K562 (cell line): ENCODE results near the gene OARD1. TPM values are rescaled to one million over a fixed set of nuclear protein-coding genes. Genes with fewer than 3 reads are reported as not detected.

Source experiments
- ATAC-seq: fragments of 200-7000 bp; cut with Tn5 transposase; 3 replicates; pipeline ENCODE4 v1.9.1; 2020; ENCODE audit warnings: moderate library complexity
- BruUV-seq: library from RNA; stranded (reverse); fragments of 400-500 nt; replicated peaks from 2 replicates; lab custom pipeline; 2021; lab: Mats Ljungman, UMichigan
- CTCF ChIA-PET: fragments of 300-600 bp; formaldehyde crosslinking; extraction: SDS; loops from one replicate; lab custom pipeline; 2021; ENCODE audit warnings: low intra/inter-chr PET ratio; lab: Yijun Ruan, JAX
- POLR2A ChIA-PET: fragments of 300-600, 350-650 bp; sonication (Branson Sonifier 250); formaldehyde crosslinking; extraction: SDS; loops from one replicate; lab custom pipeline; 2021; ENCODE audit warnings: antibody characterized with exemption, inconsistent platforms; lab: Yijun Ruan, JAX
- DNase-seq, 4 experiments: peaks; one replicate each; pipeline versions ENCODE4 v3.0.0 to v3.0.0-alpha.2; 2011 to 2018; ENCODE audit warnings: low spot score in 3 of 4, mixed read lengths in 3 of 4; ENCODE audit errors: extremely low read depth in 1 of 4
- FAIRE-seq: peaks from 2 replicates; lab custom pipeline; 2011; peaks lifted over from hg19 to GRCh38; lab: Jason Lieb, UNC
- H2AFZ ChIP-seq: 2 replicates; pipeline ENCODE4 v1.6.0; 2011; ENCODE audit warnings: low read depth, low read length, control low read depth, inconsistent platforms
- H3K27ac ChIP-seq: fragments of 200-600 bp; 3 replicates; pipeline ENCODE4 v1.8.0; 2011; ENCODE audit warnings: low read depth, mild to moderate bottlenecking, control low read depth, inconsistent platforms, low read length, moderate library complexity, mixed read lengths; ENCODE audit errors: extremely low read depth
- H3K27me3 ChIP-seq, 2 experiments: fragments of 300-600 bp in 1 of 2; 2 replicates in 1 of 2; 3 replicates in 1 of 2; pipeline versions ENCODE4 v1.6.0 to v1.8.0; 2011; ENCODE audit warnings: inconsistent platforms in 2 of 2, low read length in 2 of 2, mild to moderate bottlenecking in 1 of 2, mixed read lengths in 1 of 2, moderate library complexity in 1 of 2; ENCODE audit not compliant: control insufficient read depth in 2 of 2, insufficient read depth in 2 of 2
- H3K36me3 ChIP-seq: fragments of 300-600 bp; 3 replicates; pipeline ENCODE4 v1.8.0; 2011; ENCODE audit warnings: mild to moderate bottlenecking, low read length, inconsistent platforms; ENCODE audit not compliant: control insufficient read depth, insufficient read depth
- H3K4me1 ChIP-seq, 2 experiments: fragments of 200-600 bp in 1 of 2; replicated peaks in 1 of 2; 2 replicates in 1 of 2; 3 replicates in 1 of 2; pipeline versions ENCODE4 v1.5.1 to v1.8.0; 2011; ENCODE audit warnings: inconsistent platforms in 2 of 2, low read length in 2 of 2, mild to moderate bottlenecking in 1 of 2, mixed read lengths in 1 of 2, moderate library complexity in 1 of 2; ENCODE audit not compliant: control insufficient read depth in 2 of 2, insufficient read depth in 2 of 2
- H3K4me2 ChIP-seq: 2 replicates; pipeline ENCODE4 v1.6.1; 2011; ENCODE audit warnings: low read length, control low read depth, inconsistent platforms, mixed read lengths; ENCODE audit not compliant: insufficient read depth
- H3K4me3 ChIP-seq: fragments of 200-600 bp; sonication (generic), shearing (Covaris generic); 2 replicates; pipeline ENCODE4 v1.5.1; 2016; ENCODE audit warnings: control low read depth, inconsistent platforms
- H3K79me2 ChIP-seq: fragments of 200-600 bp; 3 replicates; pipeline ENCODE4 v1.8.0; 2011; ENCODE audit warnings: low read length, inconsistent platforms; ENCODE audit not compliant: control insufficient read depth, insufficient read depth
- H3K9ac ChIP-seq, 2 experiments: 2 replicates each; pipeline versions ENCODE4 v1.6.0 to v1.6.1; 2011; ENCODE audit warnings: low read depth in 2 of 2, low read length in 2 of 2, control low read depth in 1 of 2, inconsistent platforms in 1 of 2, mild to moderate bottlenecking in 1 of 2, mixed read lengths in 1 of 2; ENCODE audit not compliant: insufficient read depth in 1 of 2
- H3K9me1 ChIP-seq: one replicate; pipeline ENCODE4 v1.6.0; 2011; ENCODE audit warnings: inconsistent platforms, mild to moderate bottlenecking, low read length, moderate library complexity; ENCODE audit not compliant: control insufficient read depth, insufficient read depth
- H3K9me3 ChIP-seq: replicated peaks from 2 replicates; pipeline ENCODE4 v1.5.1; 2011; ENCODE audit warnings: low read depth, low read length, inconsistent platforms; ENCODE audit not compliant: control insufficient read depth, insufficient read depth
- H4K20me1 ChIP-seq: replicated peaks from 2 replicates; pipeline ENCODE4 v1.6.1; 2011; ENCODE audit warnings: low read length, inconsistent platforms, mixed read lengths; ENCODE audit not compliant: control insufficient read depth, insufficient read depth
- BCOR ChIP-seq: fragments of 450-650 bp; IDR thresholded peaks from 2 replicates; pipeline ENCODE4 v1.6.1; 2016
- NCOA4 ChIP-seq: fragments of 450-650 bp; IDR thresholded peaks from 2 replicates; pipeline ENCODE4 v1.6.1; 2018; ENCODE audit warnings: mild to moderate bottlenecking; ENCODE audit not compliant: partially characterized antibody
- NFYB ChIP-seq: IDR thresholded peaks from 2 replicates; pipeline ENCODE4 v1.6.1; 2011; ENCODE audit warnings: mild to moderate bottlenecking, moderate library complexity; ENCODE audit not compliant: insufficient read length; ENCODE audit errors: extremely low read depth
- PHTF2 ChIP-seq: fragments of 250-450 bp; sonication (Bioruptor Pico); IDR thresholded peaks from 2 replicates; pipeline ENCODE4 v1.5.0; 2021; ENCODE audit warnings: mild to moderate bottlenecking
- POU5F1 ChIP-seq: fragments of 150-350 bp; IDR thresholded peaks from 2 replicates; pipeline ENCODE4 v1.6.1; 2014; ENCODE audit warnings: borderline replicate concordance, low read length, low read depth, mild to moderate bottlenecking; ENCODE audit not compliant: partially characterized antibody
- RBM14 ChIP-seq: fragments of 200-400 bp; formaldehyde crosslinking; IDR thresholded peaks from 2 replicates; pipeline ENCODE4 v1.6.1; 2018; ENCODE audit warnings: low read depth, mild to moderate bottlenecking, low read length, moderate library complexity, borderline replicate concordance; ENCODE audit not compliant: insufficient read depth
- RBM25 ChIP-seq: fragments of 200-400 bp; formaldehyde crosslinking; IDR thresholded peaks from 2 replicates; pipeline ENCODE4 v1.6.1; 2018; ENCODE audit warnings: low read length, low read depth, moderate library complexity; ENCODE audit not compliant: severe bottlenecking
- RREB1 ChIP-seq: fragments of 250-450 bp; sonication (Bioruptor Pico); IDR thresholded peaks from 2 replicates; pipeline ENCODE4 v1.4.0; 2020
- SRSF7 ChIP-seq: fragments of 200-400 bp; formaldehyde crosslinking; optimal IDR thresholded peaks from 2 replicates; pipeline ENCODE3; 2017; ENCODE audit warnings: mild to moderate bottlenecking, low read depth, low read length
- ZNF217 ChIP-seq: sonication (generic); formaldehyde crosslinking; IDR thresholded peaks from 2 replicates; pipeline ENCODE4 v1.8.0; 2022; ENCODE audit warnings: mild to moderate bottlenecking, missing genetic modification reagents
- ZNF224 ChIP-seq: sonication (generic); formaldehyde crosslinking; IDR thresholded peaks from 2 replicates; pipeline ENCODE4 v1.8.0; 2022; ENCODE audit warnings: mild to moderate bottlenecking, missing genetic modification reagents
- WGBS: fragments of 100-300 bp; shearing (Covaris generic); methylation state at CpG from one replicate; pipeline ENCODE4 v1.1.6; 2016; ENCODE audit warnings: low coverage, mixed read lengths; ENCODE audit not compliant: insufficient coverage; ENCODE audit errors: missing lambda C conversion rate; 5-methylcytosine and 5-hydroxymethylcytosine counted together
- in situ Hi-C: fragments of 300-500 bp; cut with MboI; formaldehyde crosslinking; loops from 4 replicates; pipeline ENCODE4 v1.15.0; 2018; ENCODE audit warnings: inconsistent platforms, mixed read lengths
- intact Hi-C: fragments of 100-400 bp; cut with micrococcal nuclease; formaldehyde crosslinking; loops from 2 replicates; pipeline ENCODE4 v1.14.2; 2022
- polyA plus RNA-seq, 8 experiments: library from polyadenylated mRNA; depleted of rRNA in 4 of 8; stranded (reverse) in 5 of 8; unstranded in 3 of 8; fragments of >200 nt; fragmentation: Nextera tagmentation in 2 of 8; fragmentation: Illumina TruSeq in 1 of 8; extraction: Ambion mirVana in 2 of 8; extraction: Trizol in 1 of 8; gene quantifications; 2 replicates each; pipeline versions ENCODE4 v1.2.1 to v1.2.3, GENCODE V29; 2011 to 2014; ENCODE audit warnings: inconsistent platforms in 1 of 8, missing spikeins in 1 of 8
- total RNA-seq, 7 experiments: library from RNA; depleted of rRNA in 6 of 7; stranded (reverse); fragments of >200 nt in 6 of 7; fragmentation: Illumina TruSeq in 2 of 7; extraction: Trizol in 2 of 7; gene quantifications; 2 replicates each; pipeline versions ENCODE4 v1.2.1 to v1.2.3, GENCODE V29; 2011 to 2021; ENCODE audit warnings: low replicate concordance in 1 of 7
- TF ChIP-seq, protein P1 (sequence below), 2 experiments: fragments of 450-650 bp in 1 of 2; IDR thresholded peaks; 2 replicates each; pipeline ENCODE4 v1.6.1; 2011 to 2017; ENCODE audit warnings: low read depth in 2 of 2, antibody characterized with exemption in 1 of 2, borderline replicate concordance in 1 of 2, low read length in 1 of 2, mild to moderate bottlenecking in 1 of 2, mixed read lengths in 1 of 2; ENCODE audit not compliant: control insufficient read depth in 1 of 2

OARD1 gene
- total and polyA plus RNA-seq, 9 of the 15 experiments (the other 6 are each of a cell fraction or from before 2014, with no cell fraction given): 43.4 to 88.3 (median 61.1) TPM

DNA sequence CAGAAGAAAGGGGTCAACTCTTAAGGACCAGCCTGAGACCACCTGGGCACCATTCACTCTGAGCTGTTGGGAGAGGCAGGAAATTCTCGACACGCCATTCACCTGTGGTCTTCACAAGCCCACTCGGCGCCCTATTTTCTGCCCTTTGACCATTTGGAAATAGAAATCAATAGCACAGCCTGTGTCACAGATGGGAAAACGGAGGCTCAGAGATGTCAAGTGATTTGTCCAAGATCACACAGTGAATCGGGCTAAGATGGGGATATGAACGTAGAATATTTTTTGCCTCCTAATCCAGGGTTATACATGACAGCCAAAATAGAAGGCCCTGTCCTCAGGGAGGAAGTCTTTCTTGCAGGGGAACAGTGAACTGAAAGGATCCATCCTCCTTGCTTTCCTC is 22.2 kb downstream of the OARD1 start:
- Histone ChIP-seq H3K9ac (no peak overlapping the region), H3K27me3 (no peaks in the 10 kb centered on the region), H3K4me3 (no peak overlapping the region), H3K4me2 (no peak overlapping the region), H3K4me1 (peaks cover 4 to 12% of the 10 kb centered on the region in 2 experiments), H3K9me3 (no peaks in the 10 kb centered on the region), H3K36me3 (no peaks in the 10 kb centered on the region), H4K20me1 (peaks cover 4% of the 10 kb centered on the region; the same call in 1 of the 2 replicates), H3K9me1 (no peaks in the 10 kb centered on the region), H3K27ac (no peak overlapping the region), H2AFZ (no peak overlapping the region), H3K79me2 (no peaks in the 10 kb centered on the region)
- FAIRE-seq (no peak), ATAC-seq (no peak), DNase-seq (no peak)
- 65% methylated on average over 7 of the region's 7 CpGs for WGBS
- intact Hi-C loops: no loop called here
- in situ Hi-C loops: loop anchor here (25.0 kb wide), 1 partner anchor 1688 kb away; no protein-coding TSS in a partner anchor
- ChIA-PET CTCF (interaction anchor here (0.6 kb wide), 1 partner anchor 56 kb away, joined by 3 read pairs; no protein-coding TSS in a partner anchor), POLR2A (interaction anchor here (0.6 to 1.7 kb wide), 3 partner anchors 13 to 1715 kb away, joined by 3 to 4 read pairs (median 3); no protein-coding TSS in a partner anchor)
- BruUV-seq: no TSS peak
- no peak for TF ChIP-seq POU5F1
- TF ChIP-seq ZNF224: no peak
- TF ChIP-seq NFYB: no peak
- no peak for TF ChIP-seq RREB1 (CRISPR knock-in tag)
- no peak for TF ChIP-seq PHTF2
- TF ChIP-seq RBM14: no peak
- 0 out of 2 replicates have a peak, but pooled peaks have one; percentile 17 for TF ChIP-seq BCOR
- no peak for TF ChIP-seq NCOA4
- no peak for TF ChIP-seq ZNF217 (CRISPR knock-in tag)
- TF ChIP-seq, protein P1, sequence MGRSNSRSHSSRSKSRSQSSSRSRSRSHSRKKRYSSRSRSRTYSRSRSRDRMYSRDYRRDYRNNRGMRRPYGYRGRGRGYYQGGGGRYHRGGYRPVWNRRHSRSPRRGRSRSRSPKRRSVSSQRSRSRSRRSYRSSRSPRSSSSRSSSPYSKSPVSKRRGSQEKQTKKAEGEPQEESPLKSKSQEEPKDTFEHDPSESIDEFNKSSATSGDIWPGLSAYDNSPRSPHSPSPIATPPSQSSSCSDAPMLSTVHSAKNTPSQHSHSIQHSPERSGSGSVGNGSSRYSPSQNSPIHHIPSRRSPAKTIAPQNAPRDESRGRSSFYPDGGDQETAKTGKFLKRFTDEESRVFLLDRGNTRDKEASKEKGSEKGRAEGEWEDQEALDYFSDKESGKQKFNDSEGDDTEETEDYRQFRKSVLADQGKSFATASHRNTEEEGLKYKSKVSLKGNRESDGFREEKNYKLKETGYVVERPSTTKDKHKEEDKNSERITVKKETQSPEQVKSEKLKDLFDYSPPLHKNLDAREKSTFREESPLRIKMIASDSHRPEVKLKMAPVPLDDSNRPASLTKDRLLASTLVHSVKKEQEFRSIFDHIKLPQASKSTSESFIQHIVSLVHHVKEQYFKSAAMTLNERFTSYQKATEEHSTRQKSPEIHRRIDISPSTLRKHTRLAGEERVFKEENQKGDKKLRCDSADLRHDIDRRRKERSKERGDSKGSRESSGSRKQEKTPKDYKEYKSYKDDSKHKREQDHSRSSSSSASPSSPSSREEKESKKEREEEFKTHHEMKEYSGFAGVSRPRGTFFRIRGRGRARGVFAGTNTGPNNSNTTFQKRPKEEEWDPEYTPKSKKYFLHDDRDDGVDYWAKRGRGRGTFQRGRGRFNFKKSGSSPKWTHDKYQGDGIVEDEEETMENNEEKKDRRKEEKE (IDR thresholded peaks at IDR 0.05; ENCODE audit: borderline replicate concordance in 1 of 2, control insufficient read depth in 1 of 2, low read depth in 2 of 2, low read length in 1 of 2): no peak
- peak; percentile 70 for TF ChIP-seq RBM25
- TF ChIP-seq SRSF7: no peak
